ENCODE results near the gene FAM98B.

DNA sequence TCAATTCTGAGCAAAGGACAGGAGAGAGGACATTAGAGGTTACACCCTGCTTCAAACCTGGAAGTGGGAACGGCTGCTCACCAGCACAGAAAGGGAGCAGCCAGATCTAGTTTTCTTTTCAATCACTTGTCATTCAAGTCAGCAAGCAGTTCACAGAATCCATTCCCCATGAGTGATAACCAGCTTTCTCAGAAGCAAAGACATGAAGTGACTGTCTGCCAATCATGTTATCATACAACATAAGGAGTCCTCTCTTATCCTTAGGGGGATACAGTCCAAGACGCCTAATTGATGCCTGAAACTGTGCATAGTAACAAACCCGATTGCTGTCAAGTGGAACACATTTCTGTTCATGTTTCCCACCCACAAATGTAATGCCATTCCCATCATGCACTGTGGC is 54.7 kb downstream of the FAM98B start:
- TF ChIP-seq POLR2A (IDR thresholded peaks at IDR 0.05; ENCODE audit: low read depth, low read length) (no peak), TAF1 (IDR thresholded peaks at IDR 0.05; ENCODE audit: low read depth, low read length) (no peak)

Data from GM12891 (cell line).